ENCODE results near the gene TTLL8.
"Not testable (repeated sequence)": the region's sequence is repeated elsewhere in the genome, so short reads cannot be mapped to it uniquely, and the experiment has no call there.

The TTLL8 gene

GRCh38 chr22:49999063-49999945 lies 58.8 kb downstream of the TTLL8 start:
- no peak for DNase-seq

GRCh38 chr22:49998718-49999062 lies 59.4 kb downstream of the TTLL8 start:
- DNase-seq, result no peak

GRCh38 chr22:49997932-49998717 lies 60.0 kb downstream of the TTLL8 start:
- DNase-seq, result no peak

- no peak for DNase-seq
Observed at GRCh38 chr22:49997251-49997599, 60.9 kb downstream of the TTLL8 start.

- DNase-seq, result no peak
Observed at GRCh38 chr22:49996518-49997250, 61.4 kb downstream of the TTLL8 start.

GRCh38 chr22:49996119-49996517 lies 62.0 kb downstream of the TTLL8 start:
- DNase-seq, result no peak

GRCh38 chr22:49995361-49996118 lies 62.6 kb downstream of the TTLL8 start:
- DNase-seq, result no peak

- DNase-seq, result no peak
Observed at GRCh38 chr22:49995041-49995360, 63.1 kb downstream of the TTLL8 start.

GRCh38 chr22:49994361-49995040 lies 63.6 kb downstream of the TTLL8 start:
- DNase-seq, result no peak

- DNase-seq, result no peak
Observed at GRCh38 chr22:49993649-49994360, 64.3 kb downstream of the TTLL8 start.

- DNase-seq, result no peak
Observed at GRCh38 chr22:49992921-49993648, 65.0 kb downstream of the TTLL8 start.

GRCh38 chr22:49991907-49992533 lies 66.1 kb downstream of the TTLL8 start:
- DNase-seq, result no peak

GRCh38 chr22:49991167-49991566 lies 66.9 kb downstream of the TTLL8 start:
- DNase-seq, result no peak

GRCh38 chr22:49989826-49990225 lies 68.3 kb downstream of the TTLL8 start:
- DNase-seq, result not testable (repeated sequence)

- no peak for DNase-seq
Observed at GRCh38 chr22:49986325-49986724, 71.8 kb downstream of the TTLL8 start.

GRCh38 chr22:49983148-49984042 lies 74.7 kb downstream of the TTLL8 start:
- no peak for DNase-seq

GRCh38 chr22:49981799-49982198 lies 76.3 kb downstream of the TTLL8 start:
- not testable (repeated sequence) for DNase-seq

GRCh38 chr22:49979587-49980264 lies 78.4 kb downstream of the TTLL8 start:
- DNase-seq, result no peak

GRCh38 chr22:49977578-49977977 lies 80.5 kb downstream of the TTLL8 start:
- DNase-seq, result no peak
